HEK293 (cell line): Measurements from ENCODE around the gene C20orf144.

Experiments used
- CTCF ChIA-PET: fragments of 350-600 bp; formaldehyde crosslinking; extraction: SDS; loops from one replicate; lab custom pipeline; 2021; ENCODE audit warnings: antibody characterized with exemption; lab: Yijun Ruan, JAX
- POLR2A ChIA-PET: fragments of 300-600 bp; formaldehyde crosslinking; extraction: SDS; loops from one replicate; lab custom pipeline; 2020; ENCODE audit warnings: antibody characterized with exemption, inconsistent platforms; lab: Yijun Ruan, JAX
- H3K27ac ChIP-seq: fragments of 200-500 bp; sonication (Bioruptor generic); 2 replicates; pipeline ENCODE4 v1.5.1; 2014; ENCODE audit warnings: low read depth, low read length, control low read depth, inconsistent platforms; ENCODE audit errors: extremely low read depth
- H3K36me3 ChIP-seq, 2 experiments: fragments of 200-500 bp in 1 of 2; sonication (Bioruptor generic) in 1 of 2; 1 replicate in 1 of 2; 2 replicates in 1 of 2; pipeline ENCODE4 v1.5.1; 2014 to 2017; ENCODE audit warnings: inconsistent platforms in 2 of 2, low read length in 2 of 2; ENCODE audit not compliant: control insufficient read depth in 2 of 2, insufficient read depth in 1 of 2
- H3K4me1 ChIP-seq: fragments of 200-500 bp; sonication (Bioruptor generic); 2 replicates; pipeline ENCODE4 v1.5.1; 2014; ENCODE audit warnings: mild to moderate bottlenecking, low read length, inconsistent platforms; ENCODE audit not compliant: control insufficient read depth, insufficient read depth
- H3K4me3 ChIP-seq: 2 replicates; pipeline ENCODE4 v1.5.1; 2011; ENCODE audit warnings: low read depth, mild to moderate bottlenecking, control low read depth, low read length, moderate library complexity
- H3K9me3 ChIP-seq: fragments of 200-500 bp; sonication (Bioruptor generic); 2 replicates; pipeline ENCODE4 v1.5.1; 2014; ENCODE audit warnings: low read depth, low read length, inconsistent platforms; ENCODE audit not compliant: control insufficient read depth, insufficient read depth
- FEZF1 ChIP-seq: fragments of 450-650 bp; formaldehyde crosslinking; IDR thresholded peaks from 2 replicates; pipeline ENCODE4 v1.5.1; 2016; ENCODE audit warnings: missing biosample characterization, missing genetic modification characterization
- KLF1 ChIP-seq: fragments of 450-650 bp; formaldehyde crosslinking; IDR thresholded peaks from 2 replicates; pipeline ENCODE4 v1.5.1; 2016; ENCODE audit warnings: missing biosample characterization, missing genetic modification characterization
- PRDM4 ChIP-seq: fragments of 450-650 bp; formaldehyde crosslinking; IDR thresholded peaks from 2 replicates; pipeline ENCODE4 v1.5.1; 2017; ENCODE audit warnings: missing biosample characterization, missing genetic modification characterization
- SETDB1 ChIP-seq: IDR thresholded peaks from one replicate; pipeline ENCODE4 v1.6.1; 2017; ENCODE audit warnings: mild to moderate bottlenecking, low read length, moderate library complexity, mixed read lengths; ENCODE audit not compliant: insufficient read length
- TSHZ1 ChIP-seq: fragments of 450-650 bp; formaldehyde crosslinking; IDR thresholded peaks from 2 replicates; pipeline ENCODE4 v1.5.1; 2016; ENCODE audit warnings: missing biosample characterization, missing genetic modification characterization, borderline replicate concordance
- ZBTB11 ChIP-seq: fragments of 450-650 bp; formaldehyde crosslinking; conservative IDR thresholded peaks from 2 replicates; pipeline ENCODE4 v1.5.1; 2016; ENCODE audit warnings: low read depth, missing biosample characterization, missing genetic modification characterization
- ZBTB48 ChIP-seq: fragments of 450-650 bp; formaldehyde crosslinking; IDR thresholded peaks from 2 replicates; pipeline ENCODE4 v1.5.1; 2016; ENCODE audit warnings: missing biosample characterization, missing genetic modification characterization
- ZNF140 ChIP-seq: fragments of 450-650 bp; formaldehyde crosslinking; IDR thresholded peaks from 2 replicates; pipeline ENCODE4 v1.5.1; 2016; ENCODE audit warnings: missing biosample characterization, missing genetic modification characterization
- ZNF2 ChIP-seq: fragments of 450-650 bp; formaldehyde crosslinking; IDR thresholded peaks from 2 replicates; pipeline ENCODE4 v1.5.1; 2016; ENCODE audit warnings: missing biosample characterization, missing genetic modification characterization
- ZNF239 ChIP-seq: fragments of 450-650 bp; formaldehyde crosslinking; IDR thresholded peaks from 2 replicates; pipeline ENCODE4 v1.5.1; 2016; ENCODE audit warnings: missing biosample characterization, missing genetic modification characterization
- ZNF26 ChIP-seq: fragments of 450-650 bp; formaldehyde crosslinking; IDR thresholded peaks from 2 replicates; pipeline ENCODE4 v1.5.1; 2016; ENCODE audit warnings: missing biosample characterization, missing genetic modification characterization
- ZNF274 ChIP-seq, 2 experiments: fragments of 200-500 bp in 1 of 2; fragments of 450-650 bp in 1 of 2; sonication (Bioruptor generic) in 1 of 2; formaldehyde crosslinking in 1 of 2; IDR thresholded peaks; 2 replicates each; pipeline versions ENCODE4 v1.5.1 to v1.6.1; 2014 to 2016; ENCODE audit warnings: borderline replicate concordance in 1 of 2, inconsistent platforms in 1 of 2, low read length in 1 of 2, missing biosample characterization in 1 of 2, missing genetic modification characterization in 1 of 2
- ZNF292 ChIP-seq: fragments of 450-650 bp; formaldehyde crosslinking; IDR thresholded peaks from 2 replicates; pipeline ENCODE4 v1.5.1; 2016; ENCODE audit warnings: low read depth, missing biosample characterization, missing genetic modification characterization, borderline replicate concordance
- ZNF423 ChIP-seq: fragments of 450-650 bp; formaldehyde crosslinking; IDR thresholded peaks from 2 replicates; pipeline ENCODE4 v1.5.1; 2016; ENCODE audit warnings: missing biosample characterization, missing genetic modification characterization
- ZNF449 ChIP-seq: fragments of 450-650 bp; formaldehyde crosslinking; IDR thresholded peaks from 2 replicates; pipeline ENCODE4 v1.5.1; 2017; ENCODE audit warnings: missing biosample characterization, mild to moderate bottlenecking, missing genetic modification characterization, moderate library complexity
- ZNF629 ChIP-seq: fragments of 450-650 bp; formaldehyde crosslinking; IDR thresholded peaks from 2 replicates; pipeline ENCODE4 v1.5.1; 2017; ENCODE audit warnings: missing biosample characterization, missing genetic modification characterization
- ZSCAN18 ChIP-seq: fragments of 450-650 bp; formaldehyde crosslinking; IDR thresholded peaks from 2 replicates; pipeline ENCODE4 v1.5.1; 2016; ENCODE audit warnings: missing biosample characterization, missing genetic modification characterization

Gene C20orf144

GRCh38 chr20:33673410-33674293, 11.5 kb downstream of the C20orf144 start (continued):
- TF ChIP-seq ZBTB11 (no peak), ZNF449 (no peak), SETDB1 (no peak), ZNF239 (tag by site-specific recombination) (no peak), ZNF629 (tag by site-specific recombination) (no peak), ZBTB48 (tag by site-specific recombination) (0 out of 2 replicates have a peak, but pooled peaks have one; percentile 15)

GRCh38 chr20:33674294-33675135, 12.4 kb downstream of the C20orf144 start, which contains the start of gene NECAB3:
NECAB3 (minus strand) TSS chr20:33674428; CDS start chr20:33674352, 76 bp downstream.
- no peaks in the 10 kb centered on the region for H3K9me3 ChIP-seq
- H3K27ac ChIP-seq, result peak within 1 kb of the TSS; percentile 46
- H3K4me3 ChIP-seq, result peak within 1 kb of the TSS; percentile 61
- peaks cover under 1% of the 10 kb centered on the region; the same call in 1 of the 2 replicates for H3K4me1 ChIP-seq
- CTCF ChIA-PET, result no interaction called here
- POLR2A ChIA-PET, result interaction anchor here (0.9 to 2.5 kb wide), 3 partner anchors 8 to 11 kb away, joined by 3 to 11 read pairs (median 9); partner anchors contain the start of gene ACTL10
- H3K36me3 ChIP-seq, result peaks cover 13 to 67% of the 10 kb centered on the region in 2 experiments; a peak in 2 of 3 replicates
- TF ChIP-seq ZNF292 (no peak), KLF1 (0 out of 2 replicates have a peak, but pooled peaks have one; percentile 8), ZSCAN18 (no peak), ZNF26 (tag by site-specific recombination) (no peak), ZNF423 (no peak), PRDM4 (tag by site-specific recombination) (no peak), ZNF274 (IDR thresholded peaks at IDR 0.05; ENCODE audit: low read length) (no peak), ZNF274 (tag by site-specific recombination; IDR thresholded peaks at IDR 0.05; ENCODE audit: borderline replicate concordance) (no peak), ZNF140 (tag by site-specific recombination) (no peak), ZNF629 (tag by site-specific recombination) (peak; percentile 24; the same call in 1 of the 2 replicates), FEZF1 (tag by site-specific recombination) (no peak), ZNF2 (tag by site-specific recombination) (0 out of 2 replicates have a peak, but pooled peaks have one; percentile 62), TSHZ1 (tag by site-specific recombination) (no peak)
